Epithelial cell of proximal tubule (primary cell): ENCODE results near the gene STUM. TPM values are rescaled to one million over a fixed set of nuclear protein-coding genes. Genes with fewer than 3 reads are reported as not detected.
"Not testable (repeated sequence)": the region's sequence is repeated elsewhere in the genome, so short reads cannot be mapped to it uniquely, and the experiment has no call there.

ENCODE experiments used
- DNase-seq: peaks from one replicate; pipeline ENCODE4 v3.0.0-alpha.2; 2011; ENCODE audit warnings: low read depth
- H3K4me3 ChIP-seq: 2 replicates; pipeline ENCODE4 v1.5.1; 2011; ENCODE audit warnings: low read depth, mild to moderate bottlenecking, low read length
- CTCF ChIP-seq: conservative IDR thresholded peaks from 2 replicates; pipeline ENCODE4 v1.5.1; 2012; ENCODE audit warnings: low read depth, mild to moderate bottlenecking, low read length
- total RNA-seq: library from RNA; depleted of rRNA; stranded (reverse); fragments of >200 nt; gene quantifications from 2 replicates; pipeline ENCODE4 v1.2.3, GENCODE V29; 2015

STUM gene
- total RNA-seq, 1 donor from 2014 or later: under 0.01 TPM

DNA sequence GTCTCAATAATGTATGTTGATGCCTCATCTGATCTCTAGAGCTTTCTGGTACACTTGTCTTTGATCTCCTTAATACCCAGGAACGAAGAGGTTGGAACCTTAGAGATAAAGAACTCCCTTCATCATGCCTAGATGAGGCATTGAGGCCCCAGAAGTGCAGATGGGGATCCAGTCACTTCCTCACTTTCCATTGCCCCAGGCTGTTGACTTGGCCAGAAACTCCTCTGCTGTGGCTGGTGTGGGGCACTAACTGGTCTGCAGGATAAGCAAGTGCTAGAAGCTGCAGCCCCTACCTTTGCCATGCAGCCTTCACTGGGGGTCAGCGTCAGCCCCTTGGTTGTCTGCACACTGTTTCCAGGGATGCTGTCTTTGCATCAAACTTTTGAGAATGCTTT, 49.9 kb downstream of the STUM start:
- no peak overlapping the region for H3K4me3 ChIP-seq
- no peak for DNase-seq
- no peak for TF ChIP-seq CTCF

DNA sequence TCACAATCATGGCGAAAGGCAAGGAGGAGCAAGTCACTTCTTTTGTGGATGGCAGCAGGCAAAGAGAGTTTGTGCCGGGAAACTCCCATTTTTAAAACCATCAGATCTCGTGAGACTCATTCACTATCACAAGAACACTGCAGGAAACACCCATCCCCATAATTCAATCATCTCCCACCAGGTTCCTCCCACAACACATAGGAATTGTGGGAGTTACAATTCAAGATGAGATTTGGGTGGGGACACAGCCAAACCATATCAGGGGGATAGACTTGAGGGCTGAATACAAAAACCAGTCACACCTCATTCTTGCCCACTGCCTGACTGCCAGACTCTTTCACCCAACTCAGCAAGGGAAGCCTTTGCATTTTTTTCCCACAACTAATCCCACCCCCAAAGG, 50.4 kb downstream of the STUM start:
- H3K4me3 ChIP-seq, DNase-seq: not testable (repeated sequence)

- no peak overlapping the region for H3K4me3 ChIP-seq
- no peak for TF ChIP-seq CTCF
- no peak for DNase-seq
Observed at GRCh38 chr1:226599636-226600238, 51.2 kb downstream of the STUM start.

DNA sequence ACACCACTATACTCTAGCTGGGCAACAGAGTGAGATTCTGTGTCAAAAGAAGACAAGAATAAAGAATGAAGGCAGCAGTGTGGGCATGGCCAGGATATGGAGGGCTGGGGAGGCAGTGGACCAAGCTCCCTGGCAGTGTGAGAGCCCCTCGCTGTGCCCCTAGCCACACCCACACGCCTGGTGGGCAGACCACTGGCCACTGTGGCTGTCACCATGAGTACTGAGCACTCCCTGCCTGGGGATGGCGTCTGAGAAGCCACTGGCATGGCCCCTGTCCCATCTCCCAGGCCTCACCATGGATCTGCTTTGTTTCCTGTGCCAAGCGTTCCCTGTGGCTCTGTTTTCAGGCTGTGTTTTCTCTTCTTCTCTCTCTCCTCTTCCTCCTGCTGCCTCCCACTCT, 51.7 kb downstream of the STUM start:
- no peak overlapping the region for H3K4me3 ChIP-seq
- DNase-seq: no peak
- no peak for TF ChIP-seq CTCF

DNA sequence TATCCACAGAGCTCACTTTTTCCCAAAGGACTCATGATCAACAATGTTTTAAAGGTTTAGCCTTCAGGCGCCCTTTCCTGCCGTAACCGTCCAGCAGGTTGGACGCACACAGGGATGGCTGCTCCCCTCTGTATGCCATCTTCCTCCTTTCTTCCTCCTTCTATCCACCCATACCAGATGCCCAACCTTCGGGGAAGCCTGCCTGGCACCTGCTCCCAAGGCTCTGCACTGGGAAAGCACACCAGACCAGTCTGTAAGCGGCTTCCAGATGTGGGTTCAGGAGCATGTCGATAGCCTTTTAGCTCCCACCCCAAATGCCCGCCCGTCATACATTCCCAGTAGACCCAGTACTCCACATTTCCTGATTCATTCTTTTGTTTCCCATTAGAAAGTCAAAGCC, 52.9 kb downstream of the STUM start:
- no peak overlapping the region for H3K4me3 ChIP-seq
- TF ChIP-seq CTCF: no peak
- no peak for DNase-seq

DNA sequence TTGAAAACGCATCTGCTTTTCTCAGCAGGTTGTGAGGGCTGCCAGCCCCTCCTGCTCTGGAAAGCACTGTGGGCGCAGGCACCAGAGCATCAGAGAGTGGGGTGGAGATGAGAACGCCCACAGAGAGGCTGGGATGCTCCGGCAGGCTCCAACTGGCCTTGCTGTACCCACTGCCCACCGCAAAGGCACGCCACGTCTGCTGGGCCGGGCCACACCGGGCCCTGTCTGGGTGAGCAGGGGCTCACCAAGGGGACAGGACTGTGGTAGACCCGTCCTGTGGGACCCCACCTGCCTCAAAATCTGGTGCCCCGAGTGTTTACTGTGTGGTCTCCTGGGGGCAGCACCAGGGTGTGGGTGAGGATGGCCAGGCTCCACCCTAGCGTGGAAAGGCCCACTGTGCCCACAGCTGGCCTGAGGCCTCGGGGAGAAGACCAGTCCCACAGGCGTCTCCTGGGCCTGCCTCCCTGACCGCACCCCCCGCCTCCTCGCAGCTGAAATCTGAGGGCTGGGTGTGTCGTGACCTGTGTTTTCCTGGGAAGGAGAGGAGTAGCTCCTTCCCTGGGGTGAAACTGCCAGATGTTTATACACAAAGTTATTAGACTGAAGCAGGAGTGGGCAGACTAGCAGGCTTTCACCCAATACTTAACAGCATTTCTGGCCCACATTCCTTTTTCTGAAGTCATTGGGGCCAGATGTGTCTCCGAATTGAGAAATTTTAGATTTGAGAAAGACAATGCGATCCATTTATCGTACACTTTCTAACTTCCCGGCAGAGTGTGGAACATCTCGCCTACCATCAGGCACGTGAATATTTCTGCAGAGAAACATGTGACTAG, 53.8 kb downstream of the STUM start:
- no peak for DNase-seq
- no peak for TF ChIP-seq CTCF
- no peak overlapping the region for H3K4me3 ChIP-seq

GRCh38 chr1:226603022-226603857, 54.7 kb downstream of the STUM start:
- DNase-seq: no peak
- H3K4me3 ChIP-seq: no peak overlapping the region
- TF ChIP-seq CTCF: no peak
